Neural progenitor cell (in vitro differentiated cells): ENCODE measurements around the gene COL20A1.

Experiments
- CTCF ChIP-seq: fragments of 200-600 bp; sonication (generic); IDR thresholded peaks from 2 replicates; pipeline ENCODE4 v1.5.1; 2017; ENCODE audit warnings: antibody characterized with exemption, mild to moderate bottlenecking
- EZH2 ChIP-seq: fragments of 200-600 bp; sonication (generic); IDR thresholded peaks from 2 replicates; pipeline ENCODE4 v1.6.1; 2017; ENCODE audit warnings: antibody characterized with exemption, mild to moderate bottlenecking, moderate library complexity

- TF ChIP-seq CTCF (no peak), EZH2 (no peak)
These were observed 30.1 kb upstream of the COL20A1 start for GRCh38 chr20:63262836-63263235.
